ENCODE measurements around the gene CTNNB1. TPM values are rescaled to one million over a fixed set of nuclear protein-coding genes. Genes with fewer than 3 reads are reported as not detected.

Gene CTNNB1
- total and polyA plus RNA-seq, 2 of the 4 experiments (the other 2 are of a cell fraction) = 364 to 1,677 TPM

- Histone ChIP-seq H3K27me3 (ENCODE audit: control insufficient read depth, insufficient read depth, low read length) (no peaks in the 10 kb centered on the region), H2BK15ac (ENCODE audit: low read depth, low read length) (no peak overlapping the region), H2BK120ac (ENCODE audit: low read depth, low read length) (no peak overlapping the region), H3K23ac (ENCODE audit: low read depth, low read length) (no peak overlapping the region), H3K9ac (ENCODE audit: low read depth, low read length) (no peak overlapping the region), H3K36me3 (ENCODE audit: control insufficient read depth, insufficient read depth, low read length) (peaks cover 1% of the 10 kb centered on the region), H2AK9ac (replicated peaks; ENCODE audit: low read depth, low read length, poor library complexity) (no peak overlapping the region), H2BK5ac (ENCODE audit: low read depth, low read length, poor library complexity, severe bottlenecking) (no peak overlapping the region), H4K91ac (ENCODE audit: insufficient read depth, low read depth, low read length) (no peak overlapping the region), H3K14ac (replicated peaks; ENCODE audit: low read depth, low read length) (no peak overlapping the region), H2BK20ac (ENCODE audit: low read depth, low read length) (no peak overlapping the region), H4K8ac (ENCODE audit: low read depth in 2 of 2, low read length in 2 of 2) (no peak overlapping the region), H3K79me1 (ENCODE audit: low read depth in 1 of 2, low read length in 2 of 2) (peaks cover 8 to 42% of the 10 kb centered on the region in 2 experiments), H2AFZ (replicated peaks; ENCODE audit: low read length, poor library complexity) (no peak overlapping the region), H3K4me1 (ENCODE audit: control insufficient read depth, insufficient read depth, low read length) (peaks cover 13% of the 10 kb centered on the region), H3K4me3 (ENCODE audit: insufficient read depth, low read depth, low read length) (no peak overlapping the region), H3K56ac (ENCODE audit: extremely low read depth, insufficient read depth, low read length) (no peak overlapping the region), H2AK5ac (ENCODE audit: low read depth, low read length) (no peak overlapping the region), H3K4me2 (ENCODE audit: low read depth, low read length) (no peak overlapping the region), H3K9me1 (ENCODE audit: insufficient read depth, low read length) (peaks cover 15% of the 10 kb centered on the region), H3K9me3 (ENCODE audit: control insufficient read depth, insufficient read depth, low read length) (no peaks in the 10 kb centered on the region), H3K18ac (ENCODE audit: low read depth, low read length) (no peak overlapping the region), H4K20me1 (ENCODE audit: insufficient read depth, low read length) (peaks cover 87% of the 10 kb centered on the region), H3K4ac (ENCODE audit: low read depth, low read length) (no peak overlapping the region), H4K5ac (ENCODE audit: low read depth, low read length) (no peak overlapping the region), H3K27ac (ENCODE audit: insufficient read depth, low read length) (no peak overlapping the region)
- no TSS peak for BruUV-seq (replicated peaks)
- ChIA-PET POLR2A (ENCODE audit: unreplicated experiment) (no interaction called here), CTCF (no interaction called here)
- no peak for TF ChIP-seq RAD21 (IDR thresholded peaks at IDR 0.05; ENCODE audit: low read length)
- TF ChIP-seq BHLHE40 (IDR thresholded peaks at IDR 0.05; ENCODE audit: low read depth, low read length) = no peak
- TF ChIP-seq MXI1 (IDR thresholded peaks at IDR 0.05; ENCODE audit: borderline replicate concordance, low read depth, low read length) = no peak
- no peak for TF ChIP-seq POLR2A (IDR thresholded peaks at IDR 0.05; ENCODE audit: low read depth, low read length)
- TF ChIP-seq USF2 (IDR thresholded peaks at IDR 0.05; ENCODE audit: low read depth, low read length) = no peak
- TF ChIP-seq CTCF (conservative IDR thresholded peaks at IDR 0.05; ENCODE audit: low read depth, low read length) = no peak
- DNase-seq (no peak), ATAC-seq (ENCODE audit: low read depth) (no peak)
- WGBS, 2 experiments (ENCODE audit: extremely low coverage in 2 of 2, insufficient read length in 1 of 2) = no CpG with 5 or more reads among the region's 1 CpG
- intact Hi-C loops (cut with micrococcal nuclease) = no loop called here
- in situ Hi-C loops (cut with MboI; ENCODE audit: low sequenced_read_pairs) = loop anchor here (25.0 kb wide), 1 partner anchor 468 kb away; no protein-coding TSS in a partner anchor
- dilution Hi-C loops (cut with HindIII; ENCODE audit: low sequenced_read_pairs, unreplicated experiment) = no loop called here
Measured at GRCh38 chr3:41219424-41219823, 20.1 kb downstream of the CTNNB1 start.
